HepG2 (cell line): ENCODE data around the gene FANCE. TPM values are rescaled to one million over a fixed set of nuclear protein-coding genes. Genes with fewer than 3 reads are reported as not detected.

Source experiments
- ISL2 ChIP-seq: sonication (generic); formaldehyde crosslinking; IDR thresholded peaks from 2 replicates; pipeline ENCODE4 v1.5.0; 2020; ENCODE audit warnings: missing genetic modification reagents
- KLF9 ChIP-seq: IDR thresholded peaks from 2 replicates; pipeline ENCODE4 v1.6.1; 2016; ENCODE audit warnings: low read depth
- SMAD3 ChIP-seq: sonication (generic); formaldehyde crosslinking; IDR thresholded peaks from 2 replicates; pipeline ENCODE4 v1.4.0; 2020; ENCODE audit warnings: missing genetic modification reagents
- SRF ChIP-seq: IDR thresholded peaks from 2 replicates; pipeline ENCODE4 v1.6.1; 2011; ENCODE audit warnings: mild to moderate bottlenecking, low read depth, low read length, moderate library complexity
- ZFP36L2 ChIP-seq: sonication (generic); formaldehyde crosslinking; IDR thresholded peaks from 2 replicates; pipeline ENCODE4 v1.4.0; 2020; ENCODE audit warnings: missing genetic modification reagents
- ZNF234 ChIP-seq: sonication (generic); formaldehyde crosslinking; conservative IDR thresholded peaks from 2 replicates; pipeline ENCODE4 v1.5.1; 2020; ENCODE audit warnings: mild to moderate bottlenecking, missing genetic modification reagents
- ZNF549 ChIP-seq: sonication (generic); formaldehyde crosslinking; IDR thresholded peaks from 2 replicates; pipeline ENCODE4 v1.5.0; 2020; ENCODE audit warnings: missing genetic modification reagents
- ZSCAN25 ChIP-seq: sonication (generic); formaldehyde crosslinking; IDR thresholded peaks from 2 replicates; pipeline ENCODE4 v1.8.0; 2022; ENCODE audit warnings: mild to moderate bottlenecking, missing genetic modification reagents
- polyA plus RNA-seq, 8 experiments: library from polyadenylated mRNA; depleted of rRNA in 3 of 8; stranded (reverse) in 7 of 8; unstranded in 1 of 8; fragments of >200 nt; fragmentation: Illumina TruSeq in 4 of 8; extraction: Trizol in 4 of 8; gene quantifications; 2 replicates each; pipeline versions ENCODE4 v1.2.1 to v1.2.3, GENCODE V29; 2011 to 2016; ENCODE audit warnings: low read depth in 4 of 8, missing spikeins in 1 of 8, mixed read lengths in 1 of 8; ENCODE audit not compliant: insufficient read depth in 1 of 8
- total RNA-seq, 5 experiments: library from RNA; depleted of rRNA; stranded (reverse); fragments of >200 nt; fragmentation: Illumina TruSeq; extraction: Trizol; gene quantifications; 2 replicates each; pipeline ENCODE4 v1.2.3, GENCODE V29; 2016; ENCODE audit warnings: low read depth in 1 of 5
- TF ChIP-seq, protein P1 (sequence below): sonication (generic); formaldehyde crosslinking; IDR thresholded peaks from 2 replicates; pipeline ENCODE4 v1.8.1; 2023; ENCODE audit warnings: mild to moderate bottlenecking, missing genetic modification reagents
- TF ChIP-seq, protein P2 (sequence below): sonication (generic); formaldehyde crosslinking; IDR thresholded peaks from 2 replicates; pipeline ENCODE4 v1.8.1; 2023; ENCODE audit warnings: missing genetic modification reagents, inconsistent platforms, borderline replicate concordance
- TF ChIP-seq, protein P3 (sequence below): sonication (generic); formaldehyde crosslinking; IDR thresholded peaks from 2 replicates; pipeline ENCODE4 v1.4.0; 2020; ENCODE audit warnings: missing genetic modification reagents, mild to moderate bottlenecking, borderline replicate concordance
- TF ChIP-seq, protein P4 (sequence below): sonication (generic); formaldehyde crosslinking; conservative IDR thresholded peaks from 2 replicates; pipeline ENCODE4 v1.8.1; 2023; ENCODE audit warnings: missing genetic modification reagents
- TF ChIP-seq, protein P5 (sequence below), 2 experiments: sonication (generic) in 1 of 2; formaldehyde crosslinking in 1 of 2; IDR thresholded peaks; 2 replicates each; pipeline versions ENCODE4 v1.4.0 to v1.6.1; 2016 to 2020; ENCODE audit warnings: borderline replicate concordance in 1 of 2, low read depth in 1 of 2, mild to moderate bottlenecking in 1 of 2, missing genetic modification reagents in 1 of 2
- TF ChIP-seq, protein P6 (sequence below): IDR thresholded peaks from 2 replicates; pipeline ENCODE4 v1.6.1; 2016
- TF ChIP-seq, protein P7 (sequence below): sonication (generic); formaldehyde crosslinking; IDR thresholded peaks from 2 replicates; pipeline ENCODE4 v1.5.1; 2020; ENCODE audit warnings: mild to moderate bottlenecking, missing genetic modification reagents, borderline replicate concordance

Gene FANCE
- total and polyA plus RNA-seq, 2 of the 13 experiments (the other 11 are each of a cell fraction or from before 2014, with no cell fraction given): 7.1 to 11.2 TPM

DNA sequence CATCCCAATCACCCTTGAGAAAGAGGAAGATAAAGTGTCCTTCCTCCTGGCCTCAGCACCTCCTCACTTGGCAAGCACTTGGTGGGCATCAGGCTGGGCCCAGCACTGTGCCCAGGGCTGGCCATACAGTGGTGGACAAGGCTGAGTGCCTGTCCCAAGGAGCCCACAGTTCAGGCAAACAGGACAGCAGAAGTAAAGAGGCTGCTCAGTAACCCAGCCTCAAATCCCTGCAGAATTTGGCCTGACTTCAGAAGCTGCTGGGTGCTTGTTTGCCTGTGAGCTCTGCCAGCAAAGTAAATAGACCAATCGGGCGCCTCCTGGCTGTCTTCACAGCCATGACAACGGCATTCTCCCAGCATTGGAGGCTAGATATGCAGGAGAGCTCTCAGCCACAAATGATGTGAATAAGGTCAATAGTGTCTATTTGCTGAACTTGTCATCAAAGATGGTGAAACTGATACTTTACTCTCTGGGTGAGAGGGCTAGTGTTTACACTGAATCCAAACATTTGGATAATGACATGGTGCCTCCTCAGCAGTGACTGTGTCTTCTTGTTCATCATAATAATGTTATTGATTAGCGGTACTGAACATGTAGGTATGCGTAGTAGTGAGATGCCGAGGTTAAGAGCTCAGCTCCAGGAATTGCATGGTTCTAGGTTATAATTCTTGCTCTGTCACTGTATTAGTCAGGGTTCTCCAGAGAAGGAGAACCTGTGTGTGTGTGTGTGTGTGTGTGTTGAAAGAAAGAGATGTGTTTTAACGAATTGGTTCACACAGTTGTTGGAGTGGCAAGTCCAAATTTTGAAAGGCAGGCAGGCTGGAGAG is 36.9 kb upstream of the FANCE start (continued):
- TF ChIP-seq, protein P1, sequence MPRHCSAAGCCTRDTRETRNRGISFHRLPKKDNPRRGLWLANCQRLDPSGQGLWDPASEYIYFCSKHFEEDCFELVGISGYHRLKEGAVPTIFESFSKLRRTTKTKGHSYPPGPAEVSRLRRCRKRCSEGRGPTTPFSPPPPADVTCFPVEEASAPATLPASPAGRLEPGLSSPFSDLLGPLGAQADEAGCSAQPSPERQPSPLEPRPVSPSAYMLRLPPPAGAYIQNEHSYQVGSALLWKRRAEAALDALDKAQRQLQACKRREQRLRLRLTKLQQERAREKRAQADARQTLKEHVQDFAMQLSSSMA (CRISPR knock-in tag): no peak
- TF ChIP-seq, protein P2, sequence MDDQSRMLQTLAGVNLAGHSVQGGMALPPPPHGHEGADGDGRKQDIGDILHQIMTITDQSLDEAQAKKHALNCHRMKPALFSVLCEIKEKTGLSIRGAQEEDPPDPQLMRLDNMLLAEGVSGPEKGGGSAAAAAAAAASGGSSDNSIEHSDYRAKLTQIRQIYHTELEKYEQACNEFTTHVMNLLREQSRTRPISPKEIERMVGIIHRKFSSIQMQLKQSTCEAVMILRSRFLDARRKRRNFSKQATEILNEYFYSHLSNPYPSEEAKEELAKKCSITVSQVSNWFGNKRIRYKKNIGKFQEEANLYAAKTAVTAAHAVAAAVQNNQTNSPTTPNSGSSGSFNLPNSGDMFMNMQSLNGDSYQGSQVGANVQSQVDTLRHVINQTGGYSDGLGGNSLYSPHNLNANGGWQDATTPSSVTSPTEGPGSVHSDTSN: no peak
- TF ChIP-seq SRF: no peak
- TF ChIP-seq, protein P3, sequence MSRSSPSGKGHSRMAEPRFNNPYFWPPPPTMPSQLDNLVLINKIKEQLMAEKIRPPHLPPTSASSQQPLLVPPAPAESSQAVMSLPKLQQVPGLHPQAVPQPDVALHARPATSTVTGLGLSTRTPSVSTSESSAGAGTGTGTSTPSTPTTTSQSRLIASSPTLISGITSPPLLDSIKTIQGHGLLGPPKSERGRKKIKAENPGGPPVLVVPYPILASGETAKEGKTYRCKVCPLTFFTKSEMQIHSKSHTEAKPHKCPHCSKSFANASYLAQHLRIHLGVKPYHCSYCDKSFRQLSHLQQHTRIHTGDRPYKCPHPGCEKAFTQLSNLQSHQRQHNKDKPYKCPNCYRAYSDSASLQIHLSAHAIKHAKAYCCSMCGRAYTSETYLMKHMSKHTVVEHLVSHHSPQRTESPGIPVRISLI (CRISPR knock-in tag): peak; percentile 58; the same call in 1 of the 2 replicates
- TF ChIP-seq, protein P4, sequence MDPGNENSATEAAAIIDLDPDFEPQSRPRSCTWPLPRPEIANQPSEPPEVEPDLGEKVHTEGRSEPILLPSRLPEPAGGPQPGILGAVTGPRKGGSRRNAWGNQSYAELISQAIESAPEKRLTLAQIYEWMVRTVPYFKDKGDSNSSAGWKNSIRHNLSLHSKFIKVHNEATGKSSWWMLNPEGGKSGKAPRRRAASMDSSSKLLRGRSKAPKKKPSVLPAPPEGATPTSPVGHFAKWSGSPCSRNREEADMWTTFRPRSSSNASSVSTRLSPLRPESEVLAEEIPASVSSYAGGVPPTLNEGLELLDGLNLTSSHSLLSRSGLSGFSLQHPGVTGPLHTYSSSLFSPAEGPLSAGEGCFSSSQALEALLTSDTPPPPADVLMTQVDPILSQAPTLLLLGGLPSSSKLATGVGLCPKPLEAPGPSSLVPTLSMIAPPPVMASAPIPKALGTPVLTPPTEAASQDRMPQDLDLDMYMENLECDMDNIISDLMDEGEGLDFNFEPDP (CRISPR knock-in tag): no peak
- TF ChIP-seq ZFP36L2: no peak
- TF ChIP-seq, protein P5, sequence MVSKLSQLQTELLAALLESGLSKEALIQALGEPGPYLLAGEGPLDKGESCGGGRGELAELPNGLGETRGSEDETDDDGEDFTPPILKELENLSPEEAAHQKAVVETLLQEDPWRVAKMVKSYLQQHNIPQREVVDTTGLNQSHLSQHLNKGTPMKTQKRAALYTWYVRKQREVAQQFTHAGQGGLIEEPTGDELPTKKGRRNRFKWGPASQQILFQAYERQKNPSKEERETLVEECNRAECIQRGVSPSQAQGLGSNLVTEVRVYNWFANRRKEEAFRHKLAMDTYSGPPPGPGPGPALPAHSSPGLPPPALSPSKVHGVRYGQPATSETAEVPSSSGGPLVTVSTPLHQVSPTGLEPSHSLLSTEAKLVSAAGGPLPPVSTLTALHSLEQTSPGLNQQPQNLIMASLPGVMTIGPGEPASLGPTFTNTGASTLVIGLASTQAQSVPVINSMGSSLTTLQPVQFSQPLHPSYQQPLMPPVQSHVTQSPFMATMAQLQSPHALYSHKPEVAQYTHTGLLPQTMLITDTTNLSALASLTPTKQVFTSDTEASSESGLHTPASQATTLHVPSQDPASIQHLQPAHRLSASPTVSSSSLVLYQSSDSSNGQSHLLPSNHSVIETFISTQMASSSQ (IDR thresholded peaks at IDR 0.05; ENCODE audit: low read depth): peak; percentile 82; the same call in 1 of the 2 replicates
- TF ChIP-seq, protein P5 (CRISPR knock-in tag; IDR thresholded peaks at IDR 0.05; ENCODE audit: borderline replicate concordance): peak; percentile 87; the same call in 1 of the 2 replicates
- no peak for TF ChIP-seq ZNF549 (CRISPR knock-in tag)
- TF ChIP-seq ISL2 (CRISPR knock-in tag): peak; percentile 94
- TF ChIP-seq KLF9 (CRISPR knock-in tag): peak; percentile 26; the same call in 1 of the 2 replicates
- TF ChIP-seq SMAD3 (CRISPR knock-in tag): peak; percentile 99
- peak; percentile 84 for TF ChIP-seq ZSCAN25
- TF ChIP-seq, protein P6, sequence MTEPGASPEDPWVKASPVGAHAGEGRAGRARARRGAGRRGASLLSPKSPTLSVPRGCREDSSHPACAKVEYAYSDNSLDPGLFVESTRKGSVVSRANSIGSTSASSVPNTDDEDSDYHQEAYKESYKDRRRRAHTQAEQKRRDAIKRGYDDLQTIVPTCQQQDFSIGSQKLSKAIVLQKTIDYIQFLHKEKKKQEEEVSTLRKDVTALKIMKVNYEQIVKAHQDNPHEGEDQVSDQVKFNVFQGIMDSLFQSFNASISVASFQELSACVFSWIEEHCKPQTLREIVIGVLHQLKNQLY (CRISPR knock-in tag): peak; percentile 97
- TF ChIP-seq ZNF234 (CRISPR knock-in tag): no peak
- TF ChIP-seq, protein P7, sequence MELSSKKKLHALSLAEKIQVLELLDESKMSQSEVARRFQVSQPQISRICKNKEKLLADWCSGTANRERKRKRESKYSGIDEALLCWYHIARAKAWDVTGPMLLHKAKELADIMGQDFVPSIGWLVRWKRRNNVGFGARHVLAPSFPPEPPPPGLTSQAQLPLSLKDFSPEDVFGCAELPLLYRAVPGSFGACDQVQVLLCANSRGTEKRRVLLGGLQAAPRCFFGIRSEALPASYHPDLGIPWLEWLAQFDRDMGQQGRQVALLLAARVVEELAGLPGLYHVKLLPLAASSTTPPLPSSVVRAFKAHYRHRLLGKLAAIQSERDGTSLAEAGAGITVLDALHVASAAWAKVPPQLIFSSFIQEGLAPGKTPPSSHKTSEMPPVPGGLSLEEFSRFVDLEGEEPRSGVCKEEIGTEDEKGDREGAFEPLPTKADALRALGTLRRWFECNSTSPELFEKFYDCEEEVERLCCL: no peak
